ENCODE data around the gene PPP2R2C. TPM values are rescaled to one million over a fixed set of nuclear protein-coding genes. Genes with fewer than 3 reads are reported as not detected.

Gene PPP2R2C
- total and polyA plus RNA-seq, 9 of the 15 experiments (the other 6 are each of a cell fraction or from before 2014, with no cell fraction given): 0.04 to 0.06 TPM; not detected in 7

GRCh38 chr4:6500481-6501140 lies 28.2 kb upstream of the PPP2R2C start:
- ATAC-seq (no peak), FAIRE-seq (no peak), DNase-seq (ENCODE audit: extremely low read depth in 1 of 4, low spot score in 3 of 4) (no peak)
- Histone ChIP-seq H3K79me2 (ENCODE audit: control insufficient read depth, insufficient read depth, low read length) (no peaks in the 10 kb centered on the region), H3K9me1 (ENCODE audit: control insufficient read depth, insufficient read depth, low read length) (no peaks in the 10 kb centered on the region), H3K36me3 (ENCODE audit: control insufficient read depth, insufficient read depth, low read length) (no peaks in the 10 kb centered on the region), H3K9me3 (replicated peaks; ENCODE audit: control insufficient read depth, insufficient read depth, low read depth, low read length) (no peaks in the 10 kb centered on the region), H3K27ac (ENCODE audit: extremely low read depth, low read depth, low read length) (no peak overlapping the region), H3K27me3 (ENCODE audit: control insufficient read depth in 2 of 2, insufficient read depth in 2 of 2, low read length in 2 of 2) (peaks cover 0 to 21% of the 10 kb centered on the region in 2 experiments; a peak in 2 of 5 replicates), H2AFZ (ENCODE audit: low read depth, low read length) (no peak overlapping the region), H3K9ac (ENCODE audit: insufficient read depth in 1 of 2, low read depth in 2 of 2, low read length in 2 of 2) (no peak overlapping the region), H3K4me3 (no peak overlapping the region), H4K20me1 (replicated peaks; ENCODE audit: control insufficient read depth, insufficient read depth, low read length) (no peaks in the 10 kb centered on the region; the same call in 1 of the 2 replicates), H3K4me1 (replicated peaks in 1 of 2; ENCODE audit: control insufficient read depth in 2 of 2, insufficient read depth in 2 of 2, low read length in 2 of 2) (no peaks in the 10 kb centered on the region), H3K4me2 (ENCODE audit: insufficient read depth, low read length) (no peak overlapping the region)
- ChIA-PET CTCF (ENCODE audit: low intra/inter-chr PET ratio) (no interaction called here), POLR2A (no interaction called here)
- in situ Hi-C loops (cut with MboI): no loop called here
- 0% methylated on average over 10 of the region's 10 CpGs for WGBS (ENCODE audit: insufficient coverage, low coverage, missing lambda C conversion rate)
- no peak for TF ChIP-seq CCNT2 (IDR thresholded peaks at IDR 0.05; ENCODE audit: borderline replicate concordance, extremely low read depth, insufficient read length, low read depth, low read length)
- TF ChIP-seq STAT6 (CRISPR knock-in tag; IDR thresholded peaks at IDR 0.05): no peak
- no peak for TF ChIP-seq MBD2 (IDR thresholded peaks at IDR 0.05; ENCODE audit: borderline replicate concordance, low read depth)
- no peak for TF ChIP-seq HOXB6 (CRISPR knock-in tag; IDR thresholded peaks at IDR 0.05; ENCODE audit: borderline replicate concordance)
- TF ChIP-seq SMARCB1 (IDR thresholded peaks at IDR 0.05; ENCODE audit: insufficient read length, low read depth): no peak
- TF ChIP-seq ZNF507 (tag; conservative IDR thresholded peaks at IDR 0.05): no peak
- intact Hi-C loops (cut with micrococcal nuclease): no loop called here
- no TSS peak for BruUV-seq (replicated peaks)
